GM19238 (cell line): Measurements from ENCODE around the gene ZNF483.
A peak's percentile ranks its signal among the peaks of the same experiment; 100 is the strongest.
"Not testable (repeated sequence)": the region's sequence is repeated elsewhere in the genome, so short reads cannot be mapped to it uniquely, and the experiment has no call there.

ENCODE experiments used
- DNase-seq: peaks from one replicate; pipeline ENCODE4 v3.0.0; 2011; ENCODE audit warnings: low spot score; ENCODE audit not compliant: insufficient read length

Gene ZNF483

DNA sequence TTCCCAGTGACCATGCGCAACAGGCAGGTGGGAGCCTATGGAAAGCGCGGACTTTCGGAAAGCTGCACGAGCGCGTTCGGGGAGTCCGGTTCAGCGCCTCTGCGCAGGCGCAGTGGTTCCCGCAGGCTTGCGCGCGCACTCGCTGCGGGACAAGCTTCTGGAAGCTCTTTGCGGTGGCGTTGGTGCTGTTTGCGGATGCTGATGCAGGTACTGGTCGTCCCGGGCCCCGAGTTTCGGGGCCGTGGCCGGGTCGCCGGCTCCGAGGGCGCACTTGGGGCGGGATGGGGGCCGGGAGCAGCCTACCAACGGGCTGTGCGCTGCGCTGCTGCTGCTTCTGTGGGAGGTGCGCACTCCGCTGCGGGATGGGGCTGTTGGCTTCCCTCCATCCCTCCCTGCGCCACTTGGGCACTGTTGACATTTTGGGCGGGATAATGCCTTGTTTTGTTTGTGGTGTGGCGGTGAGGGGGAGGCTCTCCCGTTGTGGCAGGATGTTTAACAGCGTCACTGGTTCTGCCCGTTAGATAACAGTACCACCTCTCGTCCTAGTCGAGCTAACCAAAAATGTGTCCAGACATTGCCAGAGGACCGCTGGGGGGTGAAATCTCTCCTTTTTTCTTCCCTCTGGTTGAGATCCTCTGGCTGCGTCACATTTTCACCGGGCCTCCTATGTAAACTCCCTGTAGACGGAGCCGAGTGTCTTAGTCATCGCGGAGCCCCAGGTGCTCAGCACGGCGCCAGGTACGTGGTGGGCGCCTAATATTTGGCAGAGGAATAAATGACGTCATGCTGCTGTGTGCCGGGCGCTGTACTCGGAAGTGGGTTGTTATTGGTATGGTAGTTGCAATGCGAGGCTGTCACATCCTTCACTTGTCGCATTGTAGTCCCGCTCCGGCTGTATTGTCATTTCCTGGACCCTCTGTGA, at the start of gene ZNF483:
ZNF483 (plus strand) TSS at position 124 of the 922 bp plus-strand sequence. CDS start 2,217 bp downstream, outside the sequence.
- peak; percentile 25 for DNase-seq

DNA sequence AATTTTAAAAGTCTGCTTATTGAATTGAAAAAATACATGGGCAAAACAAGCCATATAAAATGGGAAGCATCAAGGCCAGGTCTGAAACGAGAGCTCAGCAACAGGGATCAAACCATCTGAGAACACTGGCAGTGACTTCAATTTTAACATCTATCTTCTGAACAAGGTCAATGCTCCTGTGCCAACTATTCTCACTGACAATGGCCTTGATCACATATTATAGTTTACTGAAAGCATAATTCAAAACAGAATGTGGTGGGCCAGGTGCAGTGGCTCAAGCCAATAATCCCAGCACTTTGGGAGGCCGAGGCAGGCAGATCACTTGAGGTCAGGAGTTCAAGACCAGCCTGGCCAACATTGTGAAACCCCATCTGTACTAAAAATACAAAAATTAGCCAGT, 49.8 kb upstream of the ZNF483 start:
- no peak for DNase-seq

DNA sequence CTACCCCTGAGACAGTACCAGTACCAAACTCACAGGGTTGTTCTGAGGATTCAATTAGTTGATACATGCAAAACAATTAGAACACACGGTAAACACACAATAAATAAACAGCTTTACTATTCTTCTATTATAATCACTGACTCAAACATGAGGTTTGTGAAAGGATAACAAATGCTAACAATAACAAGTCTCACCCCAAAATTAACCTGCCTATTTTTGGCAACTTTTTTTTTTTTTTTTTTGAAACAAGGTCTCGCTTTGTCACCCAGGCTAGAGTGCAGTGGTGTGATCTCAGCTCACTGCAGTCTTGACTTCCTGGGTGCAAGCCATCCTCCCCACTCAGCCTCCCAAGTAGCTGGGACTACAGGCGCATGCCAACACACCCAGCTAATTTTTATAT, 47.3 kb upstream of the ZNF483 start:
- DNase-seq, result no peak

DNA sequence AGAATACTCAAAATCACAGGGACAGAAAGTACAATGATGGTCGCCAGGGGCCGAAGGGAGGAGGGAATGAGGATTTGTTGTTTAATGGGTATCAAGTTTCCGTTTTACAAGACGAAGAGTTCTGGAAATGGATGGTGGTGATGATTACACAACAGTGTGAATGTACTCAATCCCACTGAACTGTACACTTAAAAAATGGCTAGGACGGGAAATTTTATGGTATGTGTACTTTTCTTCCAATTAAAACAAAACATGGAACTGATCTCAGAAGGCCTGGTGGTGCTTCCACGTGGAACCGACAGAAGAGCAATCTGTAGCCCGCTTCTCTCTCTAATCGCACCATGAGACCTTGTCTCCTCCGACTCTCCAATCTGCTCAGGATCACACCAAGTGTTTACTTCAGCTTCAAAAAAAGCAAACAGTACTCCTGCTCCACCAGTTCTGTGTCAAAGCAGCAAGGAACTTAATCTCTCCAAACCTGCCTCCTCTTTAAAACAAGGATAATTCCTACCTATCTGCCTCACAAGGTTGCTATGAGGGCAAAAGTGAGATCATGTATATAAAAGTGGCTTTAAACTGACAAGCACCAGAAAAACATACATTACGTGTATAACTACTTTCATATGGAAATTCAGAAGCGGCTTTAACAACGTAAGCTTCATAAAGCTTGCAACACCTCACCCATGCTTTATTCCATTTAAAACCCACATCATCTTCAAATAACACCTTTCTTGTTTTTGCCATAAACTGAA, 42.9 kb upstream of the ZNF483 start:
- DNase-seq, result no peak

DNA sequence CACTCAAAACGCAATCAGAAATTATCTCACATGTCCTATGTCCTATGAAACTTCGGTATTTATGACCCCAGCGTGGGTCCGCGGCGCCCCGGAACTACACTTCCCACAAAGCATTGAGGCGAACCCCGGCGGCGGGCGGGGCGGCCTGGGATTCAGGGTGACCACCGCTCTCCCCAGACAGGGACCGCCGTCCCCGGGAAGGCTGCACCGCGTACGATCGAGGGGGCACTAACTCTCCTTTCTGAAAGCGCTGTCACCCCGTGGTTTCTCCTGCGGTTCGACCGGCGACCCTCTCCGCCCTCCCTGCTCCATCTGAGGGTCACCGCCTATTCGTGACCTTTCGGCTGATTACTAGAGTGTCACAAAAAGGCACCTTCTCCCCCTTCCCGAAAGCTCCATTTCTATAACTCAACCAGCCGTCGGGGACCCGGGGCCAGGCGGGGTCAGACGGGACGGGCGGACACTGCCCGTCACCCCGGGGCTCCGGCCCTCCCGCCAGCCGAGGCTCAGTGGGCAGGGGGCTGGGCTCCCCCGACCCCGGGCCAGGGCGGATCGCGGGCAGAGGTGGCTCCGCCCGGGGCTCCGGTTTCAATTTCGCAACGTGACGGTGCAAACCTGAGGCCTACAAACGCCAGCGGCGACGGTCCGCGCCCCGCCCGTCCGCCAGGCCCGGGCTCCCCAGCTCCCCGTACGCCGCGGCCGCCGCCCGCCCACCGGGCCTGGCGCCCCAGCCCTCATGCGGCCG, 42.1 kb upstream of the ZNF483 start:
- peak; percentile 78 for DNase-seq

DNA sequence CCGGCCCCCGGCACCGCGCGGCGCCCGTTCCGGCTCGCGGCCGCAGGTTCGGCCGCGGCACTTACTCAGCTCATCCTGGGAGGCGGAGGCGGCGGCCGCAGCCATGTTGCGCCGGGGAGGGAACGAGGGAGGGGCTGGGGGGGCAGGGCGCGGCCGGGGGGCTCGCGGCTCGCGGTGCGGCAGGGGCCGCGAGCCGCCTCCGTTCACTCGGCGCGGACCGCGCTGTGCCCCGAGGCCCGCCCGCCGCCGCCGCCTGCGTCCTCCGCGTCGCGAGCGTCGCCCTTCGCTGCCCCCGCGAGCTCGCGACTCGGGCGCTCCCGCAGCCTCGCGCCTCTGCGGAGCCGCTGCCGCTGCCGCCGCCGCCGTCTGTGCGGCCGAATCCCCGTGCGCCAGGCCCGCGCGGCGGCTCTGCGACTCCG, 41.5 kb upstream of the ZNF483 start:
- DNase-seq, result peak; percentile 68

DNA sequence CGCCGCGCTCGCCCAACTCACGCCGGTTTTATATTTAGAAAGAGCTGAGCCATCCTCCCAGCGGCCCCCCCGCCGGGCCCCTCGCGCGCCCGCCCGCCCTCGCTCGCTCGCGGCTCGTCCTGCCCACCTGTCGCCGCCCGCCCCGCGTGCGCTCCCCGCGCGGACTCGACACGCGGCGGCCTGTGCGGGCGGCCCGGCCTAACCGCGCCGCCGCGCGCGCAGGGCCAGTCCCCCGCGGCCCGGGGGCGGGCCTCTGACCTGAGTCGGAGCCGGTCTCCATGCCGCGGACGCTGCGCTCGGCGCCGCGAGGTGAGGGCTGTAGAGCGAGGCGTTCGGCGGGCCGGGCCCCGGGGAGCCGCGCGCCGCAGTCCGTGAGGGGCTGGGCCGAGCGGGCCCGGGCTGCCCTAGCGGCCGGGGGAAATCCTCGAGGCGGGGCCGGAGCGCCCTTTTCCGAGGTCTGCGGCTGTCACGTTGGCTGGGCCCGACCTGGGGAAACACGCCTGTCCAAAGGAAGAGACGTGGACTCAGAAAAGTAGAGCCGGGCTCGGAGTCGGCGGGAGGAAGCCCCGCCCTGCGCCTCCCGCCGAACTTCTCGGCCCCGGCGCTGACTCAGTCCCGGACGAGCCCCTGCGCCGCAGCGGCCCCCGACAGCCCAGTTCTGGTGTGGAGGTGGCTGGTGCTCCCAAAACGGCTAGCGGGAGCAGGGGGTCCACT, 41.0 kb upstream of the ZNF483 start, which contains the start of gene ECPAS:
ECPAS (minus strand) TSS at position 526 of the 714 bp plus-strand sequence. CDS start 11,465 bp downstream, outside the sequence.
- DNase-seq, result peak; percentile 86

DNA sequence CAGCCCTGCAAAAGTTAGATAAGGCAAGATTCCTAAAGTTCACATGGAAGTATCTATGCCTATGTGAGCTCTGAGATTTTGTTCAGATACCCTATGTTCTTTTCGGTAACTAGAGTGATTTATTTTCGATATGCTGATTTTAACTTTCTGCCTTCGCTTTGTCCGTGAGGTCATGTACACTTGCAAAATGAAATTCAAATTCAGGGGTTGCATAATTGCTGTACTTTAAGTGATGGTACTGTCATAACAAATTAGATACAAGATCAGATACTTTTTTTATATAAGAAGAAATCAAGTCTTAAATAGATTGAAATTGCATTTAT, 40.4 kb upstream of the ZNF483 start:
- no peak for DNase-seq

DNA sequence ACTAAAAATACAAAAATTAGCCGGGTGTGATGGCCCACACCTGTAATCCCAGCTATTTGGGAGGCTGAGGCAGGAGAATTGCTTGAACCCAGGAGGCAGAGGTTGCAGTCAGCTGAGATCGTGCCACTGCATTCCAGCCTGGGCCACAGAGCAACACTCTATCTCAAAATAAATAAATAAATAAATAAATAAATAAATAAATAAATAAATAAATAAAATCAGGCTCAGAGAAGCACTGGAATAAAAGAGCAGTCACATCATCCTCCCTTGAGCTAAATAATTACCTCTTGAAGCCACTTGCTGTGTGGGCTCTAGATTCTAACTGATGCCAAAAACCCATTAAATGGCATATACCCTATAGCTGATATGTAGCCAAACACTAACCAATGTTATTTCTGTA, 27.8 kb upstream of the ZNF483 start:
- not testable (repeated sequence) for DNase-seq

DNA sequence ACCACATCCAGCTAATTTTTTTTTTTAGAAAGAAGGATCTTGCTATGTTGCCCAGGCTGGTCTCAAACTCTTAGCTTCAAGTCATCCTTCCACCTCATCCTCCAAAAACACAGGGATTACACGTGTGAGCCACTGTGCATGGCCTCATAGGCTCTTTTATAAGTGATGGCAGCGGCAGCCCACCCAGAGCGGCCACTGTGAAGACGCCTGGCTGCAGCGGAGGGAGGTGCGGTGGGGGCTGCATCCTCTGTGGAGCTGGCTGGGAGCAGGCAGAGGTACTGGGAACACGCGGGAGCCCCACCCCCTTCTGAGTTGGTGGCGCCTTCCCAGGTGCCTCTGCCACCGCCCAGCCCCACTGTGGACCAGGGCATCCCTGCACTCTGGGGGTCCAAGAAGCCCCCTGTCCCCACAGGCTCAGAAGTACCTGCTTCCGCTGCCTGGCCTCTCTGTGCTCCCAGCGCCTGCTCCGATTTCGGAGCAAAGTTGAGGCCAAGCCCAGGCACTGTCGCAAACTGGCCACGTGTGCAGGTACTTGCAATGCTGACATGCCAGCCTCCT, 23.9 kb upstream of the ZNF483 start:
- DNase-seq, result no peak

DNA sequence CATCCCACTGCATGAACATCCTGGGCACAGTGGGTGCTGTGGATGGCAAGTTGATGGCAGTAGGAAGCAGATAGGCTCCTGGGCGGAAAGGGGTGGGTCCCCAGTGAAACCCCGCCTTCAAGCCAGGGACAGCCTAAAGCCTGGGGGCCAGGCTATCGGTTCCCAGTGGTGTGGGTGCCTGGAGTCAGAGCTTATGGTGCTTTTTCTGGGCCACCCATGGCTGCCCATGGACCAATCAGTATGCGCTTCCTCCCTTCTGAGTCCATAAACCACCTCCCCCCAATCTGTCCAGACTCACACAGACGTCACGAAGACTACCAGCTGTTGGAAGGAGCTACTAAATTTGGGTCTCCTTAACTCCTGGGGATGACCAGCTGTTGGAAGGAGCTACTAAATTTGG, 23.3 kb upstream of the ZNF483 start:
- no peak for DNase-seq

DNA sequence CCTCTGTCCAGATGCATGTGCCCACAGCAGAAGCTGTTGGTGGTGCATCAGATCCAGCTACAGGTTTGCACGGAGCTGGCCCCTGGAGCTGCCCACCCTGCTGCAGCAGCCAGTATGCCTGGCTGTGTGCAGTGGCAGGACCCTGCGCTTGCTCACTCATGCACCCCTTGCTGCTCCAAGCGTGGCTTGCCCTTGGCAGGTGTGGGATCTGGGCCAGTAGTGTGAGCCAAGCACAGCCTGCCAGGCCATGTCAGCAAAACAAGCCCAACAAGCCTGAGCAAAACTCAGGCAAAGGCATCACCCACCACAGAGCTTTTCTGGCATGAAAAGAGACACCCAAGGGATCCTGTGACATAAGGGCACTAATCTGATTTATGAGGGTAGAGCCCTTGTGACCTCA, 22.5 kb upstream of the ZNF483 start:
- DNase-seq, result no peak

DNA sequence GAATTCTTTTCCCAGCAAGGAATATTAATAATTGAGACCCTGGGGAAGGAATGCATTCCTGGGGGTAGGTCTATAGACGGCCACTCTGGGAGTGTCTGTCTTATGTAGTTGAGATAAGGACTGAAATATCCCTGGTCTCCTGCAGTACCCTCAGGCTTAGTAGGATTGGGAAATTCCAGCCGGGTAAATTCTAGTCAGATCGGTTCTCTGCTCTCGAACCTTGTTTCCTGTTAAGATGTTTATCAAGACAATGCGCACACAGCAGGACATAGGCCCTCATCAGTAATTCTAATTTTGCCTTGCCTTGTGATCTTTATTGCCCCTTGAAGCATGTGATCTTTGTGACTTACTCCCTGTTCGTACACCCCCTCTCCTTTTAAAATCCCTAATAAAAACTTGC, 13.4 kb upstream of the ZNF483 start:
- DNase-seq, result not testable (repeated sequence)

DNA sequence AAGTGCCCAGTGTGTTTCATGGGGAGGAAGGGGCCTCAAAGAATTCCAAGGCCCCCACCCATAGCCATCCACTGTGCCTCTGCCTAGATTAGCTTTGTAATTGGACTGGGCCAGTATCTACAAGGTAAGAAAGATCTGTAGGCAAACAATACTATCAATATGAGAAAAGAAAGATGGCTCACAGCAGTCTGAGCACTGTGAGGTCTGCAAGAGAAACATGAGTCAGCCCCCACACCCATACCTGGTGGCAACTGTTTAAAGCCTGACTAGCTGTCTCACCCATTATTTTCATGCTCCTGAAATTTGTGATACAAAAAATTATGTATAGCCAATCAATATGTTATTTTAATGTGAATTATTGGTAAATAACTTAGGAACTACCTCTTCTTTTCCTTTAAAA, 10.0 kb upstream of the ZNF483 start:
- no peak for DNase-seq

DNA sequence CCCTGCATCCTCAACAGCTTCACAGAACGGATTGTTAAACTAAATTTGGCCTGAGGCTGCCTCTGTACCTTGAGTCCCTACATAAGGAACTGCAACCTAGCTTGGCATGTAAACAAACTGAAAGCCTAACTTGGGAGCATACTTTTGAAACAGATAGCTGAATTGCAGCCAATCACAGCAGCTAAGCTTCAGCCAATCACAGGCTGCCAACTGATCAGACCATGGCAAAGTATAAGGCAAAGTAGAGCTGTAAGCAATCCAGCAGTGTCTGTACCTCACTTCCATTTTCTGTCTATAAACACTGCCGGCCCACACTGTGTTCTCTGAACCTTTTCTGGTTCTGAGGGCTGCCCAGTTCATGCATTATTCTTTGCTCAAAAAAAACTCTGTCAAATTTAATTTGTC, 8.9 kb upstream of the ZNF483 start:
- DNase-seq, result no peak

DNA sequence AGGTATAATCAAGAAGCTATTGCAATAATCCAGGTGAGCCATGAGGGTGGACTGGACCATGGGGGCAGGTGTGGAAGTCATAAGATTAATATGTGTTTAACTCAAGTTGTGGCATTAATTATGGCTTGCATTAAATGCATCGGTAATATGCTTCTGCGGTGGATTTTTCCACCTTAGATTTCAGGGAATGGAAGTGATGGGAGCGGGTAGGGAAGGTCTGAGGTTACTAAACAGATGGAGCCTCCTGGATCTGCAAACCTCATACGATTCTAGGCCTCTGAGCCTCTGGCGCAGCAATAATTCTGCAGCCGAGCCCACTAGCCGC, 286 bp upstream of the ZNF483 start:
- DNase-seq, result no peak

DNA sequence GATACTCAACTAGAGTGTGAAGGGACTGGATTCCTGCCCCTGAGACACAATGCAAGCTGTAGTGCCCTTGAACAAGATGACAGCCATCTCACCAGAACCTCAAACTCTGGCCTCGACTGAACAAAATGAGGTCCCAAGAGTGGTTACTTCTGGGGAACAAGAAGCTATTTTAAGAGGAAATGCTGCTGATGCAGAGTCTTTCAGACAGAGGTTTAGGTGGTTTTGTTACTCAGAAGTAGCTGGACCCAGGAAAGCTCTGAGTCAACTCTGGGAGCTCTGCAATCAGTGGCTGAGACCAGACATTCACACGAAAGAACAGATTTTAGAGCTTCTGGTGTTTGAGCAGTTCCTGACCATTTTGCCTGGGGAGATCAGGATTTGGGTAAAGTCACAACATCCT, 2.4 kb downstream of the ZNF483 start:
- no peak for DNase-seq

DNA sequence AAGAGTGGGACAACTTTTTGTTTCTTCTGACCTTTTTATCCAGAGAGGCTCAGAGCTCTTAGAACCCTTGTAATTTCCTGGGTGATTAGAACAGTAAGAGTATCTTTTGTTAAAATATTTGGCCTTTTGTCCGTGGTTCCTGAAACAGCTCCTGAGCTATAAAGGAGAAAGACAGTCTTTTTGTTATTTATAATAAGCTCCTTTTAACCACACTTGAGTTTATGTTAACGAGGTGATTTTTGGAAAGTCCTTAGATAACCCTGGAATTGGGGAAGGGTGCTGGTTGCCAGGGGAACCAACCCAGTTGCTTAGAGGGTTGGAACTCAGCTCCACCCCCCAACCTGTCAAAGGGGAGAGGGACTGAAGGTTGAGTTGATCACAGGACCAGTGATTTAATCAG, 4.8 kb downstream of the ZNF483 start:
- DNase-seq, result no peak

DNA sequence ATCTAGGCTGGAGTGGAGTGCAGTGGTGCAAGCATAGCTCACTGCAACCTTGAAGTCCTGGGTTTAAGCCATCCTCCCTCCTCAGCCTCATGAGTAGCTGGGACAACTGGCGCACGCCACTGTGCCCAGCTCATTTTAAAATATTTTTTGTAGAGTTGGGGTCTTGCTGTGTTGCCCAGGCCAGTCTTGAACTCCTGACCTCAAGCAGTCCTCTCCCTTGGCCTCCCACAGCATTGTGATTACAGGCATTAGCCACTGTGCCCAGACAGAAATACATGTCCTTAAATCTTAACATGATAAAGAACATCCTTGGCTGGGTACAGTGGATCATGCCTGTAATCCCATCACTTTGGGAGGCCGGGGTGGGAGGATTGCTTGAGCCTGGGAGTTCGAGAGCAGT, 6.7 kb downstream of the ZNF483 start:
- no peak for DNase-seq

DNA sequence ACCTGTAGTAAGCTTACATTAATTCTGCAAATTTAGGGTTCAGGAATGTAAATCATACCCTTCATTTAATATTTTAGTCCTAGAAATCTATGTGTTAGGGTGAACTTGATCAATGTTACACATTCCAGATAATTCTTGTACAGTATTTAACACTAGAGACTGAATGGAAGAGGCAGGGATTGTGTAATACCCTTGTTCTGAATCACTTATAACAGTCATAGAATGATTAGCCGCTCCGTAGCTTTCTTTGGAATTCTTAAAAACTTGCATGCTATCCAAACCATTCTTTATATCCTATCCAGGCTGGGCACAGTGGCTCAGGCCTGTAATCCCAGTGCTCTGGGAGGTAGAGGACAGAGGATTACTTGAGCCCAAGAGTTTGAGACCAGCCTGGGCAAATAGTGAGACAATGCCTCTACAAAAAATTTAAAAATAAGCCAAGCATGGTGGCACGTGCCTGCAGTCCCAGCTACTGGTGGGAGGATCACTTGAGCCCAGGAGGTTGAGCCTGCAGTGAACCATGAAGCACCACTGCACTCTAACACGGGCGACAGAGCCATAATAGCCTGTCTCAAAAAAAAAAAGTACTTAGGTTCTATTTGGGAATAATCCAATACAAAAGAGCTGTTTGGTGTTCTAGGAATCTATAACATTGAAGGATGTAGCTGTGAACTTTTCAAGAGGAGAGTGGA, 8.3 kb downstream of the ZNF483 start:
- no peak for DNase-seq
